ENCODE results near the gene INTS1.

DNA sequence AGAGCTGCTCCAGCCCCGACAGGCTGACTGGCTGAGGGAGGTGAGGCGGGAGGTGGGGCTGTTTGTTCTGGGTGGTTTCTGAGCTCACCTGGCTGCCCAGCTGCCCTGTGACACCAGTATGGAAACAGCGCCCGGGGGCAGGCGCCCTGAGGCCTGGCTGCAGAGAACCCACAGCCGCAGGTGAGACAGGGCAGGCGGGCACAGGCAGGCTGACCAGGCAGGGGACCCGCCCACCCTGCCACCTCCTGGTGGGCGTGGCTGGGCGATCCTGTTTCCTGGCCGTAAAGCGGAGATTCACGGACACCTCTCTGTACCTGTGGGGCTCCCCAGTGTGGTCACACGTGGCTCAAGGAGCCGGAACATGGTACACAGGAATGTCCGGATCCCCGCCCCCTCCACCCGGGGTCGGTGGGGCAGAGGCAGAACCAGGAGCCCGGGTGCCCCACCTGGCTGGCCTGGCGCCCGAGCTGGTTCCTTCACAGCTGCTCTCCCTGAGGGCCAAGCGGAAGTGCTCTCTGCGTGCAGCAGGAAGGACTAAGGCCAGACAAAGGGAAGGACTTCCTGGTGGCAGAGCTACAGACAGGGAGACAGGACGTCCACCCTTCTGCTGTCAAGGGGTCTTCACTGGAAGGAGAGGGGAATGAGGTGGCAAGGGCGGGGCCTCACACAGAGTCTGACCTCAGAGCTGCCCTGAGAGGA, 48.8 kb downstream of the INTS1 start:
- TF ChIP-seq, protein P1, sequence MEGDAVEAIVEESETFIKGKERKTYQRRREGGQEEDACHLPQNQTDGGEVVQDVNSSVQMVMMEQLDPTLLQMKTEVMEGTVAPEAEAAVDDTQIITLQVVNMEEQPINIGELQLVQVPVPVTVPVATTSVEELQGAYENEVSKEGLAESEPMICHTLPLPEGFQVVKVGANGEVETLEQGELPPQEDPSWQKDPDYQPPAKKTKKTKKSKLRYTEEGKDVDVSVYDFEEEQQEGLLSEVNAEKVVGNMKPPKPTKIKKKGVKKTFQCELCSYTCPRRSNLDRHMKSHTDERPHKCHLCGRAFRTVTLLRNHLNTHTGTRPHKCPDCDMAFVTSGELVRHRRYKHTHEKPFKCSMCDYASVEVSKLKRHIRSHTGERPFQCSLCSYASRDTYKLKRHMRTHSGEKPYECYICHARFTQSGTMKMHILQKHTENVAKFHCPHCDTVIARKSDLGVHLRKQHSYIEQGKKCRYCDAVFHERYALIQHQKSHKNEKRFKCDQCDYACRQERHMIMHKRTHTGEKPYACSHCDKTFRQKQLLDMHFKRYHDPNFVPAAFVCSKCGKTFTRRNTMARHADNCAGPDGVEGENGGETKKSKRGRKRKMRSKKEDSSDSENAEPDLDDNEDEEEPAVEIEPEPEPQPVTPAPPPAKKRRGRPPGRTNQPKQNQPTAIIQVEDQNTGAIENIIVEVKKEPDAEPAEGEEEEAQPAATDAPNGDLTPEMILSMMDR (conservative IDR thresholded peaks at IDR 0.05) = no peak
- TF ChIP-seq ZFX (IDR thresholded peaks at IDR 0.05) = no peak

Measured in C4-2B (cell line).